GM12872 (cell line): Measurements from ENCODE around the gene PAXIP1.

Experiments used
- CTCF ChIP-seq: IDR thresholded peaks from 3 replicates; pipeline ENCODE4 v1.5.1; 2011; ENCODE audit warnings: low read depth, mild to moderate bottlenecking, low read length, moderate library complexity; ENCODE audit not compliant: insufficient read depth

Gene PAXIP1

GRCh38 chr7:154976844-154977243 lies 26.1 kb downstream of the PAXIP1 start:
- no peak for TF ChIP-seq CTCF

GRCh38 chr7:154975984-154976383 lies 26.9 kb downstream of the PAXIP1 start:
- TF ChIP-seq CTCF: no peak

GRCh38 chr7:154973381-154973780 lies 29.5 kb downstream of the PAXIP1 start:
- TF ChIP-seq CTCF: no peak

- TF ChIP-seq CTCF: no peak
Observed at GRCh38 chr7:154968336-154969001, 34.5 kb downstream of the PAXIP1 start.

- no peak for TF ChIP-seq CTCF
Observed at GRCh38 chr7:154967401-154967955, 35.4 kb downstream of the PAXIP1 start.

- TF ChIP-seq CTCF: no peak
Observed at GRCh38 chr7:154965014-154965413, 37.9 kb downstream of the PAXIP1 start.

- no peak for TF ChIP-seq CTCF
Observed at GRCh38 chr7:154960063-154960790, 42.7 kb downstream of the PAXIP1 start.
